HG02798 (cell line): Measurements from ENCODE around the gene LIPF.
"Not testable (repeated sequence)": the region's sequence is repeated elsewhere in the genome, so short reads cannot be mapped to it uniquely, and the experiment has no call there.

ENCODE experiments used
- ATAC-seq: cut with Tn5 transposase; IDR thresholded peaks from one replicate; pipeline ENCODE4 v1.9.1; 2021; ENCODE audit warnings: mild to moderate bottlenecking; ENCODE audit not compliant: unreplicated experiment, poor library complexity

The LIPF gene

GRCh38 chr10:88664142-88664541, at the start of gene LIPF:
LIPF (plus strand) TSS chr10:88664442; CDS start chr10:88667298, 2,856 bp downstream.
- ATAC-seq, result no peak

GRCh38 chr10:88616250-88616977, 47.8 kb upstream of the LIPF start:
- ATAC-seq, result no peak

- no peak for ATAC-seq
Observed at GRCh38 chr10:88617772-88618300, 46.4 kb upstream of the LIPF start.

GRCh38 chr10:88618496-88618895, 45.7 kb upstream of the LIPF start:
- no peak for ATAC-seq

- no peak for ATAC-seq
Observed at GRCh38 chr10:88620441-88620840, 43.8 kb upstream of the LIPF start.

GRCh38 chr10:88623835-88624234, 40.4 kb upstream of the LIPF start:
- ATAC-seq, result no peak

- no peak for ATAC-seq
Observed at GRCh38 chr10:88624840-88625239, 39.4 kb upstream of the LIPF start.

- ATAC-seq, result no peak
Observed at GRCh38 chr10:88640186-88640585, 24.1 kb upstream of the LIPF start.

GRCh38 chr10:88642209-88642608, 22.0 kb upstream of the LIPF start:
- ATAC-seq, result no peak

GRCh38 chr10:88642963-88643362, 21.3 kb upstream of the LIPF start:
- ATAC-seq, result no peak

GRCh38 chr10:88647061-88647615, 17.1 kb upstream of the LIPF start:
- ATAC-seq, result no peak

GRCh38 chr10:88651101-88651551, 13.1 kb upstream of the LIPF start:
- no peak for ATAC-seq

- ATAC-seq, result no peak
Observed at GRCh38 chr10:88652616-88653015, 11.6 kb upstream of the LIPF start.

GRCh38 chr10:88657901-88658300, 6.3 kb upstream of the LIPF start:
- ATAC-seq, result no peak

- no peak for ATAC-seq
Observed at GRCh38 chr10:88659725-88660597, 4.3 kb upstream of the LIPF start.

GRCh38 chr10:88660598-88660884, 3.7 kb upstream of the LIPF start:
- no peak for ATAC-seq

GRCh38 chr10:88661018-88661417, 3.2 kb upstream of the LIPF start:
- no peak for ATAC-seq

GRCh38 chr10:88661577-88661976, 2.7 kb upstream of the LIPF start:
- ATAC-seq, result no peak

- not testable (repeated sequence) for ATAC-seq
Observed at GRCh38 chr10:88663153-88663552, 1.1 kb upstream of the LIPF start.

- no peak for ATAC-seq
Observed at GRCh38 chr10:88668465-88668864, 4.2 kb downstream of the LIPF start.

GRCh38 chr10:88670497-88670896, 6.3 kb downstream of the LIPF start:
- no peak for ATAC-seq
